B cell (primary cell): ENCODE data around the gene ALKBH3.

Experiments
- EZH2 ChIP-seq: IDR thresholded peaks from 2 replicates; pipeline ENCODE4 v1.6.1; 2012; ENCODE audit warnings: borderline replicate concordance, low read depth, mild to moderate bottlenecking, moderate library complexity, low read length; ENCODE audit not compliant: insufficient read depth, poor library complexity, severe bottlenecking
- TF ChIP-seq, protein P1 (sequence below): fragments of 200-600 bp; IDR thresholded peaks from one replicate; pipeline ENCODE4 v1.8.0; 2022; ENCODE audit warnings: antibody characterized with exemption, mild to moderate bottlenecking

GRCh38 chr11:43959321-43959995, 78.8 kb downstream of the ALKBH3 start:
- TF ChIP-seq, protein P1, sequence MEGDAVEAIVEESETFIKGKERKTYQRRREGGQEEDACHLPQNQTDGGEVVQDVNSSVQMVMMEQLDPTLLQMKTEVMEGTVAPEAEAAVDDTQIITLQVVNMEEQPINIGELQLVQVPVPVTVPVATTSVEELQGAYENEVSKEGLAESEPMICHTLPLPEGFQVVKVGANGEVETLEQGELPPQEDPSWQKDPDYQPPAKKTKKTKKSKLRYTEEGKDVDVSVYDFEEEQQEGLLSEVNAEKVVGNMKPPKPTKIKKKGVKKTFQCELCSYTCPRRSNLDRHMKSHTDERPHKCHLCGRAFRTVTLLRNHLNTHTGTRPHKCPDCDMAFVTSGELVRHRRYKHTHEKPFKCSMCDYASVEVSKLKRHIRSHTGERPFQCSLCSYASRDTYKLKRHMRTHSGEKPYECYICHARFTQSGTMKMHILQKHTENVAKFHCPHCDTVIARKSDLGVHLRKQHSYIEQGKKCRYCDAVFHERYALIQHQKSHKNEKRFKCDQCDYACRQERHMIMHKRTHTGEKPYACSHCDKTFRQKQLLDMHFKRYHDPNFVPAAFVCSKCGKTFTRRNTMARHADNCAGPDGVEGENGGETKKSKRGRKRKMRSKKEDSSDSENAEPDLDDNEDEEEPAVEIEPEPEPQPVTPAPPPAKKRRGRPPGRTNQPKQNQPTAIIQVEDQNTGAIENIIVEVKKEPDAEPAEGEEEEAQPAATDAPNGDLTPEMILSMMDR: no peak
- TF ChIP-seq EZH2: no peak
